Natural killer cell (primary cell): ENCODE results near the gene MOB3C. TPM values are rescaled to one million over a fixed set of nuclear protein-coding genes. Genes with fewer than 3 reads are reported as not detected.

Experiments
- ATAC-seq, 3 donors: fragments of 150-1000 bp in 2 of 3; fragments of 200-7000 bp in 1 of 3; cut with Tn5 transposase; 1 replicate in 1 of 3; 2 replicates in 2 of 3; pipeline ENCODE4 v1.10.0; 2021; ENCODE audit warnings: mild to moderate bottlenecking in 2 of 3, moderate library complexity in 2 of 3
- DNase-seq, 2 donors: peaks; one replicate each; pipeline versions ENCODE4 v3.0.0 to v3.0.0-alpha.2; 2013 to 2021; ENCODE audit warnings: mixed read lengths in 1 of 2
- H3K27ac ChIP-seq: one replicate; pipeline ENCODE4 v1.5.1; 2013; ENCODE audit warnings: mild to moderate bottlenecking, low read length
- H3K27me3 ChIP-seq: one replicate; pipeline ENCODE4 v1.6.1; 2013; ENCODE audit warnings: low read length; ENCODE audit not compliant: control insufficient read depth, insufficient read depth
- H3K36me3 ChIP-seq: one replicate; pipeline ENCODE4 v1.6.1; 2013; ENCODE audit warnings: low read length; ENCODE audit not compliant: control insufficient read depth, insufficient read depth
- H3K4me1 ChIP-seq: one replicate; pipeline ENCODE4 v1.6.1; 2013; ENCODE audit warnings: low read length; ENCODE audit not compliant: control insufficient read depth, insufficient read depth
- H3K4me3 ChIP-seq: one replicate; pipeline ENCODE4 v1.5.1; 2013; ENCODE audit warnings: low read length
- H3K9me3 ChIP-seq: one replicate; pipeline ENCODE4 v1.6.1; 2013; ENCODE audit warnings: low read length; ENCODE audit not compliant: control insufficient read depth, insufficient read depth
- H3K27ac Mint-ChIP-seq, 2 donors: one replicate each; pipeline ENCODE4 v1.8.0; 2022; ENCODE audit warnings: mild to moderate bottlenecking in 2 of 2, mixed read lengths in 2 of 2, moderate library complexity in 1 of 2
- H3K27me3 Mint-ChIP-seq, 2 donors: one replicate each; pipeline ENCODE4 v1.8.0; 2022; ENCODE audit warnings: low read depth in 2 of 2, mixed read lengths in 2 of 2
- H3K36me3 Mint-ChIP-seq: one replicate; pipeline ENCODE4 v1.8.0; 2022; ENCODE audit warnings: mixed read lengths
- H3K4me1 Mint-ChIP-seq, 2 donors: one replicate each; pipeline ENCODE4 v1.8.0; 2022; ENCODE audit warnings: mixed read lengths in 2 of 2
- H3K4me3 Mint-ChIP-seq: one replicate; pipeline ENCODE4 v1.8.0; 2022; ENCODE audit warnings: mild to moderate bottlenecking, moderate library complexity, mixed read lengths
- H3K9me3 Mint-ChIP-seq, 2 donors: one replicate each; pipeline ENCODE4 v1.8.0; 2022; ENCODE audit warnings: mixed read lengths in 2 of 2
- WGBS: methylation state at CpG from one replicate; pipeline ENCODE4 v1.1.7; 2013; ENCODE audit warnings: missing lambda C conversion rate; ENCODE audit not compliant: insufficient coverage; 5-methylcytosine and 5-hydroxymethylcytosine counted together
- intact Hi-C: fragments of 100-400 bp; cut with micrococcal nuclease; formaldehyde crosslinking; loops from one replicate; pipeline ENCODE4 v1.14.2; 2022
- total RNA-seq, 4 donors: library from RNA; stranded (reverse); fragments of 120-200 nt in 1 of 4; gene quantifications; one replicate each; pipeline versions ENCODE4 v1.2.3 to v1.2.4, GENCODE V29; 2013 to 2022
- TF ChIP-seq, protein P1 (sequence below): fragments of 200-600 bp; IDR thresholded peaks from one replicate; pipeline ENCODE4 v1.8.0; 2022; ENCODE audit warnings: antibody characterized with exemption

Gene MOB3C
- total RNA-seq, 3 donors from 2014 or later (not counting 1 experiment from before 2014, with no cell fraction given) = 16.7 to 25.1 (median 19.2) TPM

DNA sequence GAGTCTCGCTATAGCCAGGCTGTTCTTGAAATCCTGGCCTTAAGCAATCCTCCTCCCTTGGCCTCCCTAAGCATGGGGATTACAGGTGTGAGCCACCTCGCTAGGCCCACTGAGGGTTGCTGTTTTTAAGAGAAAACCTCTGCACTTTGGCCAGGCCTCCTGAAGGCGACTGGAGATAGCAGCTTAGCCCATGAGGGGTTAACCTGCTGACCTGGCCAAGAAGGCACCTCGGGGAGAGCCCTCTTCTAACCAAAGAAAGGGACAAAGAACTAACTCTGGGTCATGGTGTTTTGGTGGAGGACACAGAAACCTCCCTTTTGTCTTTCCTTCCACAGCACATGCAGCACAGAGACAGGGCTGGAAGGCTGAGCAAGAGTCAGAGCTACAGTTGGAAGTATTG, 47.5 kb downstream of the MOB3C start:
- H3K27ac ChIP-seq = no peak overlapping the region
- peaks cover 28% of the 10 kb centered on the region for H3K36me3 ChIP-seq
- Mint-ChIP-seq H3K4me1 (no peaks in the 10 kb centered on the region), H3K27me3 (no peaks in the 10 kb centered on the region), H3K9me3 (no peaks in the 10 kb centered on the region), H3K4me3 (no peak overlapping the region), H3K36me3 (peaks cover 7% of the 10 kb centered on the region), H3K27ac (no peak overlapping the region)
- ATAC-seq = no peak
- no peaks in the 10 kb centered on the region for H3K4me1 ChIP-seq
- WGBS = 95% methylated on average over 3 of the region's 4 CpGs
- no peaks in the 10 kb centered on the region for H3K27me3 ChIP-seq
- TF ChIP-seq, protein P1, sequence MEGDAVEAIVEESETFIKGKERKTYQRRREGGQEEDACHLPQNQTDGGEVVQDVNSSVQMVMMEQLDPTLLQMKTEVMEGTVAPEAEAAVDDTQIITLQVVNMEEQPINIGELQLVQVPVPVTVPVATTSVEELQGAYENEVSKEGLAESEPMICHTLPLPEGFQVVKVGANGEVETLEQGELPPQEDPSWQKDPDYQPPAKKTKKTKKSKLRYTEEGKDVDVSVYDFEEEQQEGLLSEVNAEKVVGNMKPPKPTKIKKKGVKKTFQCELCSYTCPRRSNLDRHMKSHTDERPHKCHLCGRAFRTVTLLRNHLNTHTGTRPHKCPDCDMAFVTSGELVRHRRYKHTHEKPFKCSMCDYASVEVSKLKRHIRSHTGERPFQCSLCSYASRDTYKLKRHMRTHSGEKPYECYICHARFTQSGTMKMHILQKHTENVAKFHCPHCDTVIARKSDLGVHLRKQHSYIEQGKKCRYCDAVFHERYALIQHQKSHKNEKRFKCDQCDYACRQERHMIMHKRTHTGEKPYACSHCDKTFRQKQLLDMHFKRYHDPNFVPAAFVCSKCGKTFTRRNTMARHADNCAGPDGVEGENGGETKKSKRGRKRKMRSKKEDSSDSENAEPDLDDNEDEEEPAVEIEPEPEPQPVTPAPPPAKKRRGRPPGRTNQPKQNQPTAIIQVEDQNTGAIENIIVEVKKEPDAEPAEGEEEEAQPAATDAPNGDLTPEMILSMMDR = no peak
- intact Hi-C loops = no loop called here
- H3K9me3 ChIP-seq = no peaks in the 10 kb centered on the region
- no peak overlapping the region for H3K4me3 ChIP-seq
- DNase-seq = no peak

DNA sequence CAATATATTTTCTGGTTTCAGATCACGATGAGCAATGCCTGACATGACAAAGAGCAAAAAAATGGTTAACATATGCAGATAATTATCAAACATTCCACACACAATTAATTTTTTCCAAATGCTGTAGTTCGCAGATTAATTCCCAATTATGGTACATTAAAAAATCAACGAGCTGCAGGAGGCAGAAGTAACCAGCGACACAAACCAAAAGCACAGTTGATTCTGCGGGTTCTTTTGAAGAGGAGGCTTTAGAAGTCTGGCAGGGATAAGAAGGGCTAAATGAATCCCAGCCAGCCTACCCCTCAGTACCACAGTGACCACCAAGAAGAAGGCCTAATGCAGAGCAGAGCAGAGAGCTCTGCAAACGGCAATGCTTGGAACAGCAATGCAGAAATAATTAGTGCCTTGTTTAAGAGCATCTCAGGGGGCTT, 48.1 kb downstream of the MOB3C start:
- Mint-ChIP-seq H3K4me1 (no peaks in the 10 kb centered on the region), H3K36me3 (peaks cover 7% of the 10 kb centered on the region), H3K9me3 (no peaks in the 10 kb centered on the region), H3K27me3 (no peaks in the 10 kb centered on the region), H3K4me3 (no peak overlapping the region), H3K27ac (no peak overlapping the region)
- Histone ChIP-seq H3K4me3 (no peak overlapping the region), H3K36me3 (peaks cover 26% of the 10 kb centered on the region), H3K4me1 (no peaks in the 10 kb centered on the region), H3K9me3 (no peaks in the 10 kb centered on the region), H3K27me3 (no peaks in the 10 kb centered on the region), H3K27ac (no peak overlapping the region)
- 95% methylated on average over 6 of the region's 6 CpGs for WGBS
- ATAC-seq (no peak), DNase-seq (no peak)
- intact Hi-C loops = no loop called here
- TF ChIP-seq, protein P1 = no peak

DNA sequence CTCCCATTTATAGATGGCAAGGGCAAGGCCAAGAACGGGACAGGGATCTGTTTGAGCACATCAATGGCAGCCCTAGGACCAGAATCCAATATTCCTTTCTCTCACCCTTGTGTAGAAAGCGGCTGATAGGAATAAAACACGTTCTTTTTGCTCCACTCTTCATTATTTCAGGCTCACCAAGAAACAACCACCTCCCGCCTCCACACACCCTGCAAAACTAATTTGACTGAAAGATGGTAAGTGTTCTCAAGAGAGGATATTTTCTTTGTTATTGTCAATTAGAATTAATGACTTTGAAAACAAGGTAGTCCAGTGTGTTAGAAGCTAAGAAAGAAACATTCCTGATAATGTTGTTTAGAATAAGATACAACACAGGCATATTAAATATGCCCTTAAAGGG, 53.3 kb downstream of the MOB3C start:
- intact Hi-C loops = no loop called here
- Histone ChIP-seq H3K27me3 (no peaks in the 10 kb centered on the region), H3K36me3 (peaks cover 51% of the 10 kb centered on the region), H3K4me3 (no peak overlapping the region), H3K27ac (no peak overlapping the region), H3K9me3 (no peaks in the 10 kb centered on the region), H3K4me1 (no peaks in the 10 kb centered on the region)
- DNase-seq = no peak
- Mint-ChIP-seq H3K27me3 (no peaks in the 10 kb centered on the region), H3K4me3 (no peak overlapping the region), H3K27ac (no peak overlapping the region), H3K36me3 (peaks cover 6% of the 10 kb centered on the region), H3K9me3 (no peaks in the 10 kb centered on the region), H3K4me1 (no peaks in the 10 kb centered on the region)
- TF ChIP-seq, protein P1 = no peak
- ATAC-seq = no peak
- 96% methylated on average over 3 of the region's 4 CpGs for WGBS

DNA sequence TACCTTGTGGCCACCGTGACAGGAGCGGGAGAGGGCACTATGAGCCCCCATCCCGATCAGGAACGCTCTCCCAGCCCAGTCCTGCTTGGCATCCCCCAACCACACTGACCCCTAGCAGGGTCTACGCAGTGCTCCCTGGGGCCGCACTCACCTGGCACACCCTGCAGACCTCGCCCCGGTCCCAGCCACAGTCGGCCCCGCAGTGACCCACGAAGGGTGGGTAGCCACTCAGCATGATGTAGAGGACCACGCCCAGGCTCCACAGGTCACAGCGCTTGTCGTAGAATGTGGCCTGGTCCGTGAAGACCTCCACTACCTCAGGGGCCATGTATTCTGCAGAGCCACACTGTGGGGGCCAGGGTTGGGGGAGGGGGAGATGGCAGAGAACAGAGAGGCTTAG, 54.1 kb downstream of the MOB3C start:
- Mint-ChIP-seq H3K9me3 (no peaks in the 10 kb centered on the region), H3K4me3 (no peak overlapping the region), H3K36me3 (peaks cover 6% of the 10 kb centered on the region), H3K4me1 (no peaks in the 10 kb centered on the region), H3K27me3 (no peaks in the 10 kb centered on the region), H3K27ac (no peak overlapping the region)
- DNase-seq (no peak), ATAC-seq (no peak)
- 98% methylated on average over 15 of the region's 15 CpGs for WGBS
- Histone ChIP-seq H3K4me3 (no peak overlapping the region), H3K36me3 (peaks cover 47% of the 10 kb centered on the region), H3K4me1 (no peaks in the 10 kb centered on the region), H3K9me3 (no peaks in the 10 kb centered on the region), H3K27me3 (no peaks in the 10 kb centered on the region), H3K27ac (no peak overlapping the region)
- intact Hi-C loops = no loop called here
- TF ChIP-seq, protein P1 = no peak
